IMR-90 (cell line): ENCODE measurements around the gene CDH13. TPM values are rescaled to one million over a fixed set of nuclear protein-coding genes. Genes with fewer than 3 reads are reported as not detected.

Source experiments
- ATAC-seq: fragments of 200-7000 bp; cut with Tn5 transposase; 2 replicates; pipeline ENCODE4 v1.9.1; 2020; ENCODE audit warnings: low read depth, mild to moderate bottlenecking, moderate library complexity
- BruUV-seq: library from RNA; stranded (reverse); fragments of 400-500 nt; replicated peaks from 2 replicates; lab custom pipeline; 2021; lab: Mats Ljungman, UMichigan
- CTCF ChIA-PET: fragments of 300-600 bp; formaldehyde crosslinking; extraction: SDS; loops from one replicate; lab custom pipeline; 2021; ENCODE audit warnings: antibody characterized with exemption; lab: Yijun Ruan, JAX
- POLR2A ChIA-PET: fragments of 300-600 bp; sonication (Branson Sonifier 250); formaldehyde crosslinking; loops from one replicate; lab custom pipeline; 2022; ENCODE audit warnings: antibody characterized with exemption; ENCODE audit not compliant: unreplicated experiment; lab: Charles Lee
- DNase-seq: peaks from one replicate; pipeline ENCODE4 v3.0.0; 2013
- H2AFZ ChIP-seq: replicated peaks from 2 replicates; pipeline ENCODE3; 2013; ENCODE audit warnings: low read length, mild to moderate bottlenecking; ENCODE audit not compliant: poor library complexity
- H2AK5ac ChIP-seq: 2 replicates; pipeline ENCODE4 v1.6.1; 2013; ENCODE audit warnings: low read depth, low read length, inconsistent platforms
- H2AK9ac ChIP-seq: replicated peaks from 2 replicates; pipeline ENCODE3; 2013; ENCODE audit warnings: mild to moderate bottlenecking, low read depth, low read length, moderate library complexity; ENCODE audit not compliant: poor library complexity
- H2BK120ac ChIP-seq: 2 replicates; pipeline ENCODE4 v1.6.1; 2013; ENCODE audit warnings: low read depth, low read length, inconsistent platforms
- H2BK15ac ChIP-seq: 3 replicates; pipeline ENCODE4 v1.6.1; 2013; ENCODE audit warnings: low read depth, low read length, inconsistent platforms
- H2BK20ac ChIP-seq: 2 replicates; pipeline ENCODE4 v1.6.1; 2013; ENCODE audit warnings: low read depth, mild to moderate bottlenecking, inconsistent platforms, low read length, moderate library complexity
- H2BK5ac ChIP-seq: 2 replicates; pipeline ENCODE4 v1.6.1; 2013; ENCODE audit warnings: mild to moderate bottlenecking, low read depth, low read length, inconsistent platforms; ENCODE audit not compliant: poor library complexity, severe bottlenecking
- H3K14ac ChIP-seq: replicated peaks from 2 replicates; pipeline ENCODE4 v1.6.1; 2013; ENCODE audit warnings: low read depth, low read length, inconsistent platforms
- H3K18ac ChIP-seq: 2 replicates; pipeline ENCODE4 v1.6.1; 2013; ENCODE audit warnings: low read depth, low read length, control low read depth
- H3K23ac ChIP-seq: 2 replicates; pipeline ENCODE4 v1.6.1; 2013; ENCODE audit warnings: low read depth, low read length, inconsistent platforms
- H3K27ac ChIP-seq: 2 replicates; pipeline ENCODE4 v1.5.1; 2013; ENCODE audit warnings: mild to moderate bottlenecking, control low read depth, low read length; ENCODE audit not compliant: insufficient read depth
- H3K27me3 ChIP-seq: 2 replicates; pipeline ENCODE4 v1.6.1; 2013; ENCODE audit warnings: low read length; ENCODE audit not compliant: control insufficient read depth, insufficient read depth
- H3K36me3 ChIP-seq: 2 replicates; pipeline ENCODE4 v1.6.1; 2013; ENCODE audit warnings: low read length, mixed read lengths; ENCODE audit not compliant: control insufficient read depth, insufficient read depth
- H3K4ac ChIP-seq: 2 replicates; pipeline ENCODE4 v1.6.1; 2013; ENCODE audit warnings: low read depth, low read length, inconsistent platforms
- H3K4me1 ChIP-seq: 2 replicates; pipeline ENCODE4 v1.6.1; 2013; ENCODE audit warnings: low read length, mixed read lengths; ENCODE audit not compliant: control insufficient read depth, insufficient read depth
- H3K4me2 ChIP-seq: 2 replicates; pipeline ENCODE4 v1.6.1; 2013; ENCODE audit warnings: low read depth, mild to moderate bottlenecking, control low read depth, low read length, moderate library complexity
- H3K4me3 ChIP-seq: 2 replicates; pipeline ENCODE4 v1.5.1; 2013; ENCODE audit warnings: low read depth, mild to moderate bottlenecking, control low read depth, low read length, moderate library complexity; ENCODE audit not compliant: insufficient read depth
- H3K56ac ChIP-seq: 2 replicates; pipeline ENCODE4 v1.6.1; 2013; ENCODE audit warnings: low read length, inconsistent platforms; ENCODE audit not compliant: insufficient read depth; ENCODE audit errors: extremely low read depth
- H3K79me1 ChIP-seq, 2 experiments: 2 replicates each; pipeline ENCODE4 v1.6.1; 2013; ENCODE audit warnings: low read length in 2 of 2, inconsistent platforms in 1 of 2, low read depth in 1 of 2
- H3K9ac ChIP-seq: 2 replicates; pipeline ENCODE4 v1.6.1; 2013; ENCODE audit warnings: low read depth, low read length, control low read depth
- H3K9me1 ChIP-seq: 2 replicates; pipeline ENCODE4 v1.6.1; 2013; ENCODE audit warnings: low read length, inconsistent platforms; ENCODE audit not compliant: insufficient read depth
- H3K9me3 ChIP-seq: 2 replicates; pipeline ENCODE4 v1.6.1; 2013; ENCODE audit warnings: low read length; ENCODE audit not compliant: control insufficient read depth, insufficient read depth
- H4K20me1 ChIP-seq: 2 replicates; pipeline ENCODE4 v1.6.1; 2013; ENCODE audit warnings: low read length, inconsistent platforms; ENCODE audit not compliant: insufficient read depth
- H4K5ac ChIP-seq: 2 replicates; pipeline ENCODE4 v1.6.1; 2013; ENCODE audit warnings: mild to moderate bottlenecking, low read depth, low read length, control low read depth
- H4K8ac ChIP-seq, 2 experiments: 2 replicates each; pipeline ENCODE4 v1.6.1; 2013; ENCODE audit warnings: low read depth in 2 of 2, low read length in 2 of 2, control low read depth in 1 of 2, inconsistent platforms in 1 of 2
- H4K91ac ChIP-seq: 2 replicates; pipeline ENCODE4 v1.6.1; 2013; ENCODE audit warnings: low read depth, low read length, inconsistent platforms; ENCODE audit not compliant: insufficient read depth
- CHD1 ChIP-seq: IDR thresholded peaks from 2 replicates; pipeline ENCODE4 v1.6.1; 2012; ENCODE audit warnings: low read depth, low read length, improper control_type of control experiment
- FOS ChIP-seq: fragments of 150-350 bp; IDR thresholded peaks from 2 replicates; pipeline ENCODE4 v1.6.1; 2016; ENCODE audit warnings: low read depth, low read length
- MXI1 ChIP-seq: IDR thresholded peaks from 2 replicates; pipeline ENCODE4 v1.6.1; 2012; ENCODE audit warnings: low read depth, mild to moderate bottlenecking, low read length, moderate library complexity, borderline replicate concordance
- RAD21 ChIP-seq: IDR thresholded peaks from 2 replicates; pipeline ENCODE4 v1.6.1; 2012; ENCODE audit warnings: low read length, improper control_type of control experiment
- RFX5 ChIP-seq: IDR thresholded peaks from 2 replicates; pipeline ENCODE4 v1.8.0; 2012; ENCODE audit warnings: low read depth, mild to moderate bottlenecking, low read length, moderate library complexity
- SMC3 ChIP-seq: fragments of 150-350 bp; IDR thresholded peaks from 2 replicates; pipeline ENCODE4 v1.6.1; 2016; ENCODE audit warnings: low read depth, mild to moderate bottlenecking, antibody characterized with exemption, low read length, moderate library complexity
- WGBS, 2 experiments: methylation state at CpG; one replicate each; pipeline versions ENCODE4 v1.1.5 to v1.1.7; 2013; ENCODE audit warnings: missing lambda C conversion rate in 2 of 2; ENCODE audit not compliant: insufficient read length in 1 of 2; ENCODE audit errors: extremely low coverage in 2 of 2; 5-methylcytosine and 5-hydroxymethylcytosine counted together
- dilution Hi-C: fragments of 300-500 bp; cut with HindIII; formaldehyde crosslinking; loops from one replicate; pipeline ENCODE4 v1.14.3; 2018; ENCODE audit warnings: low sequenced_read_pairs; ENCODE audit not compliant: unreplicated experiment
- in situ Hi-C: fragments of 300-500 bp; cut with MboI; formaldehyde crosslinking; loops from 3 replicates; pipeline ENCODE4 v1.14.3; 2019; ENCODE audit warnings: low sequenced_read_pairs, inconsistent platforms, mixed read lengths
- intact Hi-C: fragments of 100-400 bp; cut with micrococcal nuclease; formaldehyde crosslinking; loops from 2 replicates; pipeline ENCODE4 v1.10.0; 2022
- polyA plus RNA-seq, 3 experiments: library from polyadenylated mRNA; depleted of rRNA; stranded (reverse); fragments of >200 nt; gene quantifications; 2 replicates each; pipeline ENCODE4 v1.2.3, GENCODE V29; 2012; ENCODE audit warnings: low replicate concordance in 1 of 3
- total RNA-seq: library from RNA; depleted of rRNA; stranded (reverse); fragments of >200 nt; gene quantifications from 2 replicates; pipeline ENCODE4 v1.2.3, GENCODE V29; 2012
- TF ChIP-seq, protein P1 (sequence below): conservative IDR thresholded peaks from 2 replicates; pipeline ENCODE4 v1.5.1; 2012; ENCODE audit warnings: mild to moderate bottlenecking, low read depth, low read length, improper control_type of control experiment

CDH13 gene
- total and polyA plus RNA-seq, 2 of the 4 experiments (the other 2 are of a cell fraction): 61.6 to 74.7 TPM

DNA sequence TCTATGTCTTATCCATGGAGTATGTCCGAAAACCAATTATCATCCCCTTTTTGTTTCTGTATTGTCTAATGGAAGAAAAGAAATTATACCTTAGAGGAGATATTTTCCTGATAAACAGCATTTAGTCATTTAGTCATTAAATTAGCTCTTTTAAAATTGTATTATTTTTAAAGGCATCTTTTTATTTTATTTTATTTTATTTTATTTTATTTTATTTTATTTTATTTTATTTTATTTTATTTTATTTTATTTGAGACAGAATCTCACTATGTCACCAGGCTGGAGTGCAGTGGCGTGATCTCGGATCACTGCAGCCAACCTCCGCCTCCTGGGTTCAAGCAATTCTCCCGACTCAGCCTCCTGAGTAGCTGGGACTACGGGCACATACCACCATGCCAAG lies 559.1 kb downstream of the CDH13 start:
- no peak overlapping the region for H3K4ac ChIP-seq
- no peak overlapping the region for H4K91ac ChIP-seq
- dilution Hi-C loops (no loop called here), intact Hi-C loops (no loop called here), in situ Hi-C loops (no loop called here)
- no peak overlapping the region for H2AFZ ChIP-seq
- no peak overlapping the region for H3K9ac ChIP-seq
- no peak overlapping the region for H3K4me3 ChIP-seq
- H4K8ac ChIP-seq: no peak overlapping the region
- POLR2A ChIA-PET: no interaction called here
- H3K9me1 ChIP-seq: peaks cover 3% of the 10 kb centered on the region; the same call in 1 of the 2 replicates
- no peak overlapping the region for H2BK15ac ChIP-seq
- H4K5ac ChIP-seq: no peak overlapping the region
- no peaks in the 10 kb centered on the region for H3K27me3 ChIP-seq
- H2BK5ac ChIP-seq: no peak overlapping the region
- DNase-seq (no peak), ATAC-seq (no peak)
- no peak overlapping the region for H3K56ac ChIP-seq
- peaks cover 0 to 4% of the 10 kb centered on the region in 2 experiments; a peak in 1 of 4 replicates for H3K79me1 ChIP-seq
- no peak overlapping the region for H2AK9ac ChIP-seq
- no peak overlapping the region for H2BK120ac ChIP-seq
- no peaks in the 10 kb centered on the region for H3K9me3 ChIP-seq
- H3K36me3 ChIP-seq: no peaks in the 10 kb centered on the region
- no peaks in the 10 kb centered on the region for H3K4me1 ChIP-seq
- H4K20me1 ChIP-seq: peaks cover 4% of the 10 kb centered on the region; the same call in 1 of the 2 replicates
- H3K23ac ChIP-seq: no peak overlapping the region
- no peak overlapping the region for H3K14ac ChIP-seq
- no TSS peak for BruUV-seq
- CTCF ChIA-PET: no interaction called here
- H2AK5ac ChIP-seq: no peak overlapping the region
- TF ChIP-seq RFX5 (no peak), RAD21 (no peak), FOS (no peak), MXI1 (no peak), SMC3 (no peak), CHD1 (no peak)
- TF ChIP-seq, protein P1, sequence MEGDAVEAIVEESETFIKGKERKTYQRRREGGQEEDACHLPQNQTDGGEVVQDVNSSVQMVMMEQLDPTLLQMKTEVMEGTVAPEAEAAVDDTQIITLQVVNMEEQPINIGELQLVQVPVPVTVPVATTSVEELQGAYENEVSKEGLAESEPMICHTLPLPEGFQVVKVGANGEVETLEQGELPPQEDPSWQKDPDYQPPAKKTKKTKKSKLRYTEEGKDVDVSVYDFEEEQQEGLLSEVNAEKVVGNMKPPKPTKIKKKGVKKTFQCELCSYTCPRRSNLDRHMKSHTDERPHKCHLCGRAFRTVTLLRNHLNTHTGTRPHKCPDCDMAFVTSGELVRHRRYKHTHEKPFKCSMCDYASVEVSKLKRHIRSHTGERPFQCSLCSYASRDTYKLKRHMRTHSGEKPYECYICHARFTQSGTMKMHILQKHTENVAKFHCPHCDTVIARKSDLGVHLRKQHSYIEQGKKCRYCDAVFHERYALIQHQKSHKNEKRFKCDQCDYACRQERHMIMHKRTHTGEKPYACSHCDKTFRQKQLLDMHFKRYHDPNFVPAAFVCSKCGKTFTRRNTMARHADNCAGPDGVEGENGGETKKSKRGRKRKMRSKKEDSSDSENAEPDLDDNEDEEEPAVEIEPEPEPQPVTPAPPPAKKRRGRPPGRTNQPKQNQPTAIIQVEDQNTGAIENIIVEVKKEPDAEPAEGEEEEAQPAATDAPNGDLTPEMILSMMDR: no peak
- no CpG with 5 or more reads among the region's 6 CpGs for WGBS, 2 experiments
- no peak overlapping the region for H2BK20ac ChIP-seq
- no peak overlapping the region for H3K18ac ChIP-seq
- no peak overlapping the region for H3K4me2 ChIP-seq
- H3K27ac ChIP-seq: no peak overlapping the region
